ENCODE measurements around the gene SPOCK2.

Gene SPOCK2

GRCh38 chr10:72024596-72024995 lies 63.8 kb downstream of the SPOCK2 start:
- Histone ChIP-seq H3K4me2 (ENCODE audit: low read depth, low read length, poor library complexity, severe bottlenecking) (no peak overlapping the region), H3K36me3 (ENCODE audit: low read length) (no peaks in the 10 kb centered on the region), H3K9me3 (ENCODE audit: insufficient read depth, low read length) (no peaks in the 10 kb centered on the region), H3K27me3 (ENCODE audit: low read length) (no peaks in the 10 kb centered on the region), H3K9ac (ENCODE audit: low read length) (no peak overlapping the region), H2AFZ (ENCODE audit: low read depth, low read length, severe bottlenecking) (no peak overlapping the region), H3K27ac (ENCODE audit: low read depth, low read length) (no peak overlapping the region), H3F3A (ENCODE audit: insufficient read depth) (no peaks in the 10 kb centered on the region), H3K79me2 (ENCODE audit: insufficient read depth, low read length) (no peaks in the 10 kb centered on the region), H3K9me2 (replicated peaks; ENCODE audit: insufficient read depth, low read length) (no peaks in the 10 kb centered on the region), H4K20me1 (ENCODE audit: low read depth, low read length) (no peaks in the 10 kb centered on the region), H3K4me3 (ENCODE audit: insufficient read depth, low read length, poor library complexity, severe bottlenecking) (no peak overlapping the region)
- TF ChIP-seq EZH2phosphoT487 (conservative IDR thresholded peaks at IDR 0.05; ENCODE audit: low read length): no peak
- TF ChIP-seq CTCF (IDR thresholded peaks at IDR 0.05; ENCODE audit: insufficient read depth, low read length, poor library complexity, severe bottlenecking): no peak

GRCh38 chr10:72022228-72022627 lies 66.1 kb downstream of the SPOCK2 start:
- no peak overlapping the region for H3K4me3 ChIP-seq (ENCODE audit: insufficient read depth, low read length, poor library complexity, severe bottlenecking)
- H3K9ac ChIP-seq (ENCODE audit: low read length): no peak overlapping the region

GRCh38 chr10:72020914-72021809 lies 67.2 kb downstream of the SPOCK2 start:
- Histone ChIP-seq H3F3A (ENCODE audit: insufficient read depth) (no peaks in the 10 kb centered on the region), H4K20me1 (ENCODE audit: low read depth, low read length) (no peaks in the 10 kb centered on the region), H3K9ac (ENCODE audit: low read length) (no peak overlapping the region), H3K4me2 (ENCODE audit: low read depth, low read length, poor library complexity, severe bottlenecking) (no peak overlapping the region), H3K36me3 (ENCODE audit: low read length) (no peaks in the 10 kb centered on the region), H3K4me3 (ENCODE audit: insufficient read depth, low read length, poor library complexity, severe bottlenecking) (no peak overlapping the region), H3K27me3 (ENCODE audit: low read length) (no peaks in the 10 kb centered on the region), H2AFZ (ENCODE audit: low read depth, low read length, severe bottlenecking) (no peak overlapping the region), H3K27ac (ENCODE audit: low read depth, low read length) (no peak overlapping the region), H3K79me2 (ENCODE audit: insufficient read depth, low read length) (no peaks in the 10 kb centered on the region), H3K9me2 (replicated peaks; ENCODE audit: insufficient read depth, low read length) (no peaks in the 10 kb centered on the region), H3K9me3 (ENCODE audit: insufficient read depth, low read length) (no peaks in the 10 kb centered on the region)
- no peak for TF ChIP-seq CTCF (IDR thresholded peaks at IDR 0.05; ENCODE audit: insufficient read depth, low read length, poor library complexity, severe bottlenecking)
- TF ChIP-seq EZH2phosphoT487 (conservative IDR thresholded peaks at IDR 0.05; ENCODE audit: low read length): no peak

More at GRCh38 chr10:72022228-72022627, 66.1 kb downstream of the SPOCK2 start:
- Histone ChIP-seq H3K4me2 (ENCODE audit: low read depth, low read length, poor library complexity, severe bottlenecking) (no peak overlapping the region), H3F3A (ENCODE audit: insufficient read depth) (no peaks in the 10 kb centered on the region), H3K9me3 (ENCODE audit: insufficient read depth, low read length) (no peaks in the 10 kb centered on the region), H3K9me2 (replicated peaks; ENCODE audit: insufficient read depth, low read length) (no peaks in the 10 kb centered on the region), H3K27me3 (ENCODE audit: low read length) (no peaks in the 10 kb centered on the region), H3K79me2 (ENCODE audit: insufficient read depth, low read length) (no peaks in the 10 kb centered on the region), H3K27ac (ENCODE audit: low read depth, low read length) (no peak overlapping the region), H2AFZ (ENCODE audit: low read depth, low read length, severe bottlenecking) (no peak overlapping the region), H3K36me3 (ENCODE audit: low read length) (no peaks in the 10 kb centered on the region), H4K20me1 (ENCODE audit: low read depth, low read length) (no peaks in the 10 kb centered on the region)
- TF ChIP-seq EZH2phosphoT487 (conservative IDR thresholded peaks at IDR 0.05; ENCODE audit: low read length) (no peak), CTCF (IDR thresholded peaks at IDR 0.05; ENCODE audit: insufficient read depth, low read length, poor library complexity, severe bottlenecking) (no peak)
